HCT116 (cell line): ENCODE data around the gene SEMA5B.

Experiments used
- CEBPB ChIP-seq: IDR thresholded peaks from 2 replicates; pipeline ENCODE4 v1.6.1; 2012; ENCODE audit warnings: low read depth
- CTCF ChIP-seq, 3 experiments: fragments of 200-600 bp in 1 of 3; sonication (generic) in 1 of 3; IDR thresholded peaks in 2 of 3; conservative IDR thresholded peaks in 1 of 3; 2 replicates each; pipeline ENCODE4 v1.5.1; 2012 to 2017; ENCODE audit warnings: low read depth in 2 of 3, low read length in 2 of 3, antibody characterized with exemption in 1 of 3, borderline replicate concordance in 1 of 3, control low read depth in 1 of 3, mild to moderate bottlenecking in 1 of 3, mixed read lengths in 1 of 3, mixed run types in 1 of 3, moderate library complexity in 1 of 3; ENCODE audit not compliant: insufficient read depth in 1 of 3
- EGR1 ChIP-seq: IDR thresholded peaks from 2 replicates; pipeline ENCODE4 v1.6.1; 2012; ENCODE audit warnings: low read depth
- EZH2 ChIP-seq: fragments of 200-600 bp; sonication (generic); IDR thresholded peaks from 2 replicates; pipeline ENCODE4 v1.6.1; 2017; ENCODE audit warnings: antibody characterized with exemption, mixed run types
- EZH2phosphoT487 ChIP-seq: fragments of 200-600 bp; IDR thresholded peaks from 2 replicates; pipeline ENCODE4 v1.6.1; 2018; ENCODE audit warnings: antibody characterized with exemption, borderline replicate concordance
- MAX ChIP-seq: IDR thresholded peaks from 2 replicates; pipeline ENCODE4 v1.6.1; 2012
- POLR2A ChIP-seq: IDR thresholded peaks from 2 replicates; pipeline ENCODE4 v1.7.0; 2011; ENCODE audit warnings: borderline replicate concordance; ENCODE audit not compliant: insufficient read depth, insufficient read length; ENCODE audit errors: extremely low read depth
- POLR2AphosphoS5 ChIP-seq: IDR thresholded peaks from 2 replicates; pipeline ENCODE4 v1.6.1; 2011; ENCODE audit warnings: mild to moderate bottlenecking, low read depth, low read length, moderate library complexity
- SP1 ChIP-seq: IDR thresholded peaks from 2 replicates; pipeline ENCODE4 v1.6.1; 2012; ENCODE audit warnings: low read depth
- YY1 ChIP-seq: IDR thresholded peaks from 2 replicates; pipeline ENCODE4 v1.6.1; 2011; ENCODE audit warnings: low read length, low read depth, moderate library complexity, mild to moderate bottlenecking; ENCODE audit not compliant: insufficient replicate concordance; ENCODE audit errors: extremely low read depth
- ZNF274 ChIP-seq: fragments of 200-500 bp; sonication (Bioruptor generic); IDR thresholded peaks from 2 replicates; pipeline ENCODE4 v1.6.1; 2014; ENCODE audit warnings: mild to moderate bottlenecking, low read depth, low read length, inconsistent platforms

GRCh38 chr3:123021388-123021787, 6.2 kb downstream of the SEMA5B start:
- TF ChIP-seq POLR2AphosphoS5 (no peak), CEBPB (no peak), CTCF (IDR thresholded peaks at IDR 0.05 in 2 of 3, conservative IDR thresholded peaks at IDR 0.05 in 1 of 3; ENCODE audit: borderline replicate concordance in 1 of 3, insufficient read depth in 1 of 3, low read depth in 2 of 3, low read length in 2 of 3) (no peak), POLR2A (no peak), EGR1 (no peak), ZNF274 (no peak), SP1 (no peak), EZH2 (no peak), MAX (no peak), EZH2phosphoT487 (no peak), YY1 (no peak)
